A549 (cell line): ENCODE measurements around the gene DLG2. TPM values are rescaled to one million over a fixed set of nuclear protein-coding genes. Genes with fewer than 3 reads are reported as not detected.
A peak's percentile ranks its signal among the peaks of the same experiment; 100 is the strongest.

Experiments
- ATAC-seq, 2 experiments: fragments of 200-7000 bp in 1 of 2; fragments of >200 bp in 1 of 2; cut with Nextera tagmentation in 1 of 2; cut with Tn5 transposase in 1 of 2; 3 replicates each; pipeline versions ENCODE4 v1.8.0 to v1.9.1; 2018 to 2020; ENCODE audit warnings: mild to moderate bottlenecking in 1 of 2, moderate library complexity in 1 of 2
- CTCF ChIA-PET: fragments of 300-600 bp; sonication (Branson Sonifier 250); formaldehyde crosslinking; extraction: SDS; loops from one replicate; lab custom pipeline; 2021; ENCODE audit warnings: antibody characterized with exemption, inconsistent platforms; lab: Yijun Ruan, JAX
- POLR2A ChIA-PET: fragments of 350-600 bp; formaldehyde crosslinking; extraction: SDS; loops from one replicate; lab custom pipeline; 2021; ENCODE audit warnings: antibody characterized with exemption, inconsistent platforms; lab: Yijun Ruan, JAX
- DNase-seq, 2 experiments: peaks; one replicate each; pipeline versions ENCODE4 v3.0.0 to v3.0.0-alpha.2; 2011 to 2016; ENCODE audit warnings: low read depth in 1 of 2, low spot score in 1 of 2
- FAIRE-seq: peaks from 2 replicates; lab custom pipeline; 2011; peaks lifted over from hg19 to GRCh38; lab: Jason Lieb, UNC
- H3K27ac ChIP-seq, 2 experiments: fragments of >200 bp; sonication (Bioruptor Twin); formaldehyde crosslinking; 3 replicates each; pipeline ENCODE4 v1.5.1; 2016 to 2017
- H3K4me1 ChIP-seq: fragments of >200 bp; sonication (Bioruptor Twin); formaldehyde crosslinking; 3 replicates; pipeline ENCODE4 v1.6.1; 2016
- H3K4me2 ChIP-seq: fragments of >200 bp; sonication (Bioruptor Twin); formaldehyde crosslinking; 3 replicates; pipeline ENCODE4 v1.6.1; 2016
- H3K4me3 ChIP-seq: fragments of >200 bp; sonication (Bioruptor Twin); formaldehyde crosslinking; 3 replicates; pipeline ENCODE4 v1.5.1; 2016
- H3K9me3 ChIP-seq: fragments of >200 bp; sonication (Bioruptor Twin); formaldehyde crosslinking; 3 replicates; pipeline ENCODE4 v1.6.1; 2016
- ATOH8 ChIP-seq: fragments of 250-450 bp; sonication (Bioruptor Pico); IDR thresholded peaks from 2 replicates; pipeline ENCODE4 v1.5.0; 2020; ENCODE audit warnings: low read depth, mild to moderate bottlenecking, moderate library complexity
- CBX2 ChIP-seq: fragments of 200-600 bp; sonication (generic); IDR thresholded peaks from 2 replicates; pipeline ENCODE4 v1.6.1; 2016; ENCODE audit warnings: low read depth, mild to moderate bottlenecking, borderline replicate concordance
- CBX8 ChIP-seq: fragments of 200-600 bp; sonication (generic); IDR thresholded peaks from 2 replicates; pipeline ENCODE4 v1.6.1; 2016
- CEBPB ChIP-seq, 2 experiments: fragments of >200 bp in 1 of 2; sonication (Bioruptor Twin) in 1 of 2; formaldehyde crosslinking in 1 of 2; IDR thresholded peaks; 2 replicates each; pipeline ENCODE4 v1.6.1; 2012 to 2016
- E2F6 ChIP-seq: IDR thresholded peaks from 2 replicates; pipeline ENCODE4 v1.6.1; 2012; ENCODE audit warnings: low read depth, borderline replicate concordance
- EHF ChIP-seq: fragments of 250-450 bp; sonication (Bioruptor Pico); IDR thresholded peaks from 2 replicates; pipeline ENCODE4 v1.5.0; 2020; ENCODE audit warnings: mild to moderate bottlenecking
- EHMT2 ChIP-seq: fragments of 200-600 bp; sonication (generic); IDR thresholded peaks from 2 replicates; pipeline ENCODE4 v1.6.1; 2016; ENCODE audit warnings: antibody characterized with exemption, low read depth, mild to moderate bottlenecking, moderate library complexity
- EP300 ChIP-seq, 2 experiments: fragments of >200 bp; sonication (Bioruptor Twin); formaldehyde crosslinking; IDR thresholded peaks; 2 replicates in 1 of 2; 3 replicates in 1 of 2; pipeline ENCODE4 v1.6.1; 2016 to 2017
- FOSB ChIP-seq: fragments of 250-450 bp; sonication (Bioruptor Pico); IDR thresholded peaks from 2 replicates; pipeline ENCODE4 v1.5.0; 2020; ENCODE audit warnings: mild to moderate bottlenecking, moderate library complexity
- FOSL2 ChIP-seq, 2 experiments: fragments of 450-650 bp in 1 of 2; fragments of >200 bp in 1 of 2; sonication (Bioruptor Twin) in 1 of 2; formaldehyde crosslinking; IDR thresholded peaks; 2 replicates each; pipeline versions ENCODE4 v1.5.0 to v1.6.1; 2016 to 2020; ENCODE audit warnings: mild to moderate bottlenecking in 1 of 2, moderate library complexity in 1 of 2
- FOXS1 ChIP-seq: fragments of 250-450 bp; sonication (Bioruptor Pico); IDR thresholded peaks from 2 replicates; pipeline ENCODE4 v1.5.0; 2020; ENCODE audit warnings: mild to moderate bottlenecking, moderate library complexity
- HDAC2 ChIP-seq: fragments of 200-600 bp; sonication (generic); IDR thresholded peaks from 2 replicates; pipeline ENCODE4 v1.6.1; 2016
- HES2 ChIP-seq: fragments of >200 bp; sonication (Bioruptor Twin); formaldehyde crosslinking; IDR thresholded peaks from 2 replicates; pipeline ENCODE4 v1.6.1; 2016
- HMGXB4 ChIP-seq: fragments of 250-450 bp; sonication (Bioruptor Pico); IDR thresholded peaks from 2 replicates; pipeline ENCODE4 v1.5.0; 2021; ENCODE audit warnings: mild to moderate bottlenecking, moderate library complexity, borderline replicate concordance
- HOXB13 ChIP-seq: fragments of 250-450 bp; sonication (Bioruptor Pico); IDR thresholded peaks from 2 replicates; pipeline ENCODE4 v1.5.0; 2020; ENCODE audit warnings: low read depth, mild to moderate bottlenecking, moderate library complexity
- HOXB5 ChIP-seq: fragments of 250-450 bp; sonication (Bioruptor Pico); IDR thresholded peaks from 2 replicates; pipeline ENCODE4 v1.5.0; 2020; ENCODE audit warnings: mild to moderate bottlenecking, moderate library complexity
- JUNB ChIP-seq: fragments of >200 bp; sonication (Bioruptor Twin); formaldehyde crosslinking; IDR thresholded peaks from 2 replicates; pipeline ENCODE4 v1.6.1; 2016
- KDM1A ChIP-seq: fragments of 200-600 bp; sonication (generic); IDR thresholded peaks from 2 replicates; pipeline ENCODE4 v1.6.1; 2016; ENCODE audit warnings: low read depth, mild to moderate bottlenecking
- KDM5A ChIP-seq: fragments of 200-600 bp; sonication (generic); IDR thresholded peaks from 2 replicates; pipeline ENCODE4 v1.6.1; 2016; ENCODE audit warnings: antibody characterized with exemption, mild to moderate bottlenecking
- MAZ ChIP-seq: fragments of 150-350 bp; IDR thresholded peaks from 2 replicates; pipeline ENCODE4 v1.6.1; 2014; ENCODE audit warnings: antibody characterized with exemption, low read depth, low read length, borderline replicate concordance
- NPAS2 ChIP-seq: fragments of 250-450 bp; sonication (Bioruptor Pico); IDR thresholded peaks from 2 replicates; pipeline ENCODE4 v1.8.0; 2022; ENCODE audit warnings: mild to moderate bottlenecking, moderate library complexity, borderline replicate concordance
- PBX3 ChIP-seq: IDR thresholded peaks from 2 replicates; pipeline ENCODE4 v1.6.1; 2012
- PHF8 ChIP-seq: fragments of 200-600 bp; sonication (generic); IDR thresholded peaks from 2 replicates; pipeline ENCODE4 v1.6.1; 2016; ENCODE audit warnings: low read depth, mild to moderate bottlenecking, antibody characterized with exemption, moderate library complexity, borderline replicate concordance
- POLR2A ChIP-seq: IDR thresholded peaks from 2 replicates; pipeline ENCODE4 v1.6.1; 2012; ENCODE audit warnings: mild to moderate bottlenecking, low read length
- POLR2AphosphoS2 ChIP-seq: conservative IDR thresholded peaks from 2 replicates; pipeline ENCODE4 v1.6.1; 2012; ENCODE audit warnings: low read length, improper control_type of control experiment, inconsistent platforms
- RAD21 ChIP-seq, 2 experiments: fragments of >200 bp in 1 of 2; sonication (Bioruptor Twin) in 1 of 2; formaldehyde crosslinking in 1 of 2; IDR thresholded peaks in 1 of 2; conservative IDR thresholded peaks in 1 of 2; 2 replicates in 1 of 2; 3 replicates in 1 of 2; pipeline ENCODE4 v1.6.1; 2012 to 2018; ENCODE audit warnings: inconsistent platforms in 1 of 2
- RARB ChIP-seq: fragments of 250-450 bp; sonication (Bioruptor Pico); IDR thresholded peaks from 2 replicates; pipeline ENCODE4 v1.8.0; 2021; ENCODE audit warnings: mild to moderate bottlenecking, moderate library complexity
- RCOR1 ChIP-seq: fragments of 150-350 bp; IDR thresholded peaks from 2 replicates; pipeline ENCODE4 v1.6.1; 2014; ENCODE audit warnings: antibody characterized with exemption, low read length, low read depth
- RFX5 ChIP-seq: fragments of 450-650 bp; IDR thresholded peaks from 2 replicates; pipeline ENCODE4 v1.7.1; 2014; ENCODE audit warnings: antibody characterized with exemption, mild to moderate bottlenecking, moderate library complexity
- RNF2 ChIP-seq: fragments of 200-600 bp; sonication (generic); IDR thresholded peaks from 2 replicates; pipeline ENCODE4 v1.6.1; 2016; ENCODE audit warnings: low read depth, mild to moderate bottlenecking, antibody characterized with exemption, moderate library complexity, borderline replicate concordance
- SMC3 ChIP-seq: fragments of >200 bp; sonication (Bioruptor Twin); formaldehyde crosslinking; IDR thresholded peaks from 3 replicates; pipeline ENCODE4 v1.6.1; 2018; ENCODE audit warnings: inconsistent platforms
- TFCP2L1 ChIP-seq: fragments of 250-450 bp; sonication (Bioruptor Pico); IDR thresholded peaks from 2 replicates; pipeline ENCODE4 v1.5.0; 2021; ENCODE audit warnings: mild to moderate bottlenecking
- TP53 ChIP-seq: fragments of 250-450 bp; sonication (Bioruptor Pico); IDR thresholded peaks from 2 replicates; pipeline ENCODE4 v1.5.0; 2021; ENCODE audit warnings: mild to moderate bottlenecking, moderate library complexity
- USF2 ChIP-seq: fragments of 450-650 bp; IDR thresholded peaks from 2 replicates; pipeline ENCODE4 v1.6.1; 2014; ENCODE audit warnings: antibody characterized with exemption
- ZC3H11A ChIP-seq: fragments of 450-650 bp; IDR thresholded peaks from 2 replicates; pipeline ENCODE4 v1.6.1; 2014; ENCODE audit warnings: antibody characterized with exemption, mild to moderate bottlenecking
- ZFP36 ChIP-seq: fragments of 450-650 bp; IDR thresholded peaks from 2 replicates; pipeline ENCODE4 v1.6.1; 2014; ENCODE audit warnings: borderline replicate concordance; ENCODE audit not compliant: partially characterized antibody
- ZNF302 ChIP-seq: fragments of 250-450 bp; sonication (Bioruptor Pico); IDR thresholded peaks from 2 replicates; pipeline ENCODE4 v1.9.0; 2021; ENCODE audit warnings: inconsistent platforms, mild to moderate bottlenecking, moderate library complexity
- ZSCAN20 ChIP-seq: fragments of 250-450 bp; sonication (Bioruptor Pico); IDR thresholded peaks from 2 replicates; pipeline ENCODE4 v1.8.0; 2022; ENCODE audit warnings: mild to moderate bottlenecking, moderate library complexity
- WGBS: methylation state at CpG from one replicate; pipeline ENCODE4 v1.1.6; 2017; ENCODE audit errors: missing lambda C conversion rate; 5-methylcytosine and 5-hydroxymethylcytosine counted together
- polyA plus RNA-seq, 4 experiments: library from polyadenylated mRNA; depleted of rRNA in 3 of 4; stranded (reverse); fragments of >200 nt; fragmentation: RNase III in 1 of 4; extraction: RNeasy Plus Mini Kit Qiagen cat#74134 plus additional on column Dnase treatment in 1 of 4; gene quantifications; 2 replicates in 3 of 4; 3 replicates in 1 of 4; pipeline ENCODE4 v1.2.3, GENCODE V29; 2011 to 2017

DLG2 gene
- polyA plus RNA-seq, 2 of the 4 experiments (the other 2 are of a cell fraction): 0.26 to 0.79 TPM

GRCh38 chr11:84564180-84564866 lies 1062.8 kb downstream of the DLG2 start:
- Histone ChIP-seq H3K27ac (peak overlapping the region; percentile 84 to 89), H3K4me1 (peaks cover 28% of the 10 kb centered on the region), H3K4me3 (no peak overlapping the region), H3K4me2 (peak overlapping the region; percentile 76), H3K9me3 (no peaks in the 10 kb centered on the region)
- peak; percentile 98 for FAIRE-seq
- ChIA-PET POLR2A (interaction anchor here (0.6 to 1.2 kb wide), 2 partner anchors 9 to 154 kb away, joined by 3 to 7 read pairs; no protein-coding TSS in a partner anchor), CTCF (interaction anchor here (0.8 to 3.6 kb wide), 18 partner anchors 9 to 1945 kb away, joined by 3 to 19 read pairs (median 4); no protein-coding TSS in a partner anchor)
- peak; percentile 66 to 87 for DNase-seq
- peak; percentile 91 to 95 for ATAC-seq
- WGBS: 2% methylated on average over 4 of the region's 4 CpGs
- TF ChIP-seq HOXB5 (CRISPR knock-in tag): no peak
- no peak for TF ChIP-seq RCOR1
- TF ChIP-seq EP300 (IDR thresholded peaks at IDR 0.05): no peak
- TF ChIP-seq HOXB13 (CRISPR knock-in tag): no peak
- TF ChIP-seq RNF2: no peak
- no peak for TF ChIP-seq EHF
- TF ChIP-seq KDM1A: no peak
- TF ChIP-seq POLR2AphosphoS2: no peak
- TF ChIP-seq PBX3: no peak
- peak; percentile 67 to 69 for TF ChIP-seq RAD21 (conservative IDR thresholded peaks at IDR 0.05 in 1 of 2, IDR thresholded peaks at IDR 0.05 in 1 of 2)
- TF ChIP-seq HES2: no peak
- TF ChIP-seq EHMT2: no peak
- 0 out of 2 replicates have a peak, but pooled peaks have one; percentile 9 for TF ChIP-seq FOSL2 (IDR thresholded peaks at IDR 0.05)
- TF ChIP-seq FOSL2 (CRISPR knock-in tag; IDR thresholded peaks at IDR 0.05): peak; percentile 79
- no peak for TF ChIP-seq E2F6
- no peak for TF ChIP-seq NPAS2
- no peak for TF ChIP-seq FOSB
- TF ChIP-seq ZNF302 (CRISPR knock-in tag): no peak
- no peak for TF ChIP-seq ZC3H11A
- TF ChIP-seq CEBPB (IDR thresholded peaks at IDR 0.05): no peak; a peak in 1 of 4 replicates
- TF ChIP-seq USF2: no peak
- TF ChIP-seq HMGXB4 (CRISPR knock-in tag): no peak
- no peak for TF ChIP-seq ZFP36
- no peak for TF ChIP-seq RARB (CRISPR knock-in tag)
- TF ChIP-seq ZSCAN20: no peak
- TF ChIP-seq ATOH8 (CRISPR knock-in tag): no peak
- TF ChIP-seq MAZ: no peak
- TF ChIP-seq TP53 (CRISPR knock-in tag): no peak
- TF ChIP-seq SMC3: peak; percentile 80
- TF ChIP-seq CBX2: no peak
- TF ChIP-seq FOXS1 (CRISPR knock-in tag): no peak
- no peak for TF ChIP-seq TFCP2L1
- TF ChIP-seq KDM5A: no peak
- no peak for TF ChIP-seq RFX5
- no peak for TF ChIP-seq HDAC2
- TF ChIP-seq JUNB: no peak
- TF ChIP-seq PHF8: no peak
- no peak for TF ChIP-seq POLR2A
- no peak for TF ChIP-seq CBX8
